ENCODE results near the gene HMGN1. TPM values are rescaled to one million over a fixed set of nuclear protein-coding genes. Genes with fewer than 3 reads are reported as not detected.

Gene HMGN1
- total and polyA plus RNA-seq, 4 donors: 34.6 to 92.3 (median 55.0) TPM

DNA sequence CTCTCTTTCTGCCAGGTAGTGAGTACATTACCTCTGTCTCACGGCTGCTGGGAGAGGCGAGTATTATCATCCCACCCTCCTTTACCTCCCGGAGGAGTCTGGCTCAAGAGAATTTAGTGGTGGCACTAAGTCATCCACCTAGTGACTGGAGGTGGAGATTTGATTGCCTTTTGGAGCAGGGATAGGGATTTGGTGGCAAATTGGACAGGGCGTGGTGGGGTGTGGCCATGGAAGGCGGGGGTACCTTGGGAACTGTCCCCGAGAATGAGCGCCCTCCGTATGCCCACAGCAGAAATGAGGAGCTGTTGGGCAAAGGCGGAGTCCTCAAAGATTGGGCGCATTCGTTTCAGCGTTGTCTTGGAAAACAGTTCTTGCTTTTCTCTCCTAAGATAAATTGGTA is 32.1 kb upstream of the HMGN1 start:
- DNase-seq (ENCODE audit: low spot score): no peak
- Histone ChIP-seq H3K36me3 (ENCODE audit: control insufficient read depth in 4 of 4, insufficient read depth in 3 of 4, low read depth in 1 of 4, low read length in 3 of 4) (no peaks in the 10 kb centered on the region), H3K4me1 (ENCODE audit: control insufficient read depth in 4 of 4, insufficient read depth in 4 of 4, low read length in 3 of 4) (peaks cover 0 to 18% (median 8%) of the 10 kb centered on the region in 4 donors), H3K4me3 (ENCODE audit: low read depth in 1 of 3, low read length in 3 of 3) (peak overlapping the region; percentile 91 to 97 (median 95)), H3K27ac (ENCODE audit: low read depth in 1 of 2, low read length in 2 of 2) (peak overlapping the region; percentile 89 to 94), H3K9me3 (ENCODE audit: control insufficient read depth in 4 of 4, low read length in 3 of 4) (no peaks in the 10 kb centered on the region), H3K27me3 (ENCODE audit: control insufficient read depth in 4 of 4, insufficient read depth in 4 of 4, low read length in 3 of 4) (no peaks in the 10 kb centered on the region), H3K9ac (ENCODE audit: low read depth in 1 of 2, low read length in 2 of 2) (peak overlapping the region; percentile 67 to 91)
- TF ChIP-seq SP1 (IDR thresholded peaks at IDR 0.05) (no peak), TAF1 (conservative IDR thresholded peaks at IDR 0.05) (no peak)
- 42% methylated on average over 12 of the region's 12 CpGs for WGBS

DNA sequence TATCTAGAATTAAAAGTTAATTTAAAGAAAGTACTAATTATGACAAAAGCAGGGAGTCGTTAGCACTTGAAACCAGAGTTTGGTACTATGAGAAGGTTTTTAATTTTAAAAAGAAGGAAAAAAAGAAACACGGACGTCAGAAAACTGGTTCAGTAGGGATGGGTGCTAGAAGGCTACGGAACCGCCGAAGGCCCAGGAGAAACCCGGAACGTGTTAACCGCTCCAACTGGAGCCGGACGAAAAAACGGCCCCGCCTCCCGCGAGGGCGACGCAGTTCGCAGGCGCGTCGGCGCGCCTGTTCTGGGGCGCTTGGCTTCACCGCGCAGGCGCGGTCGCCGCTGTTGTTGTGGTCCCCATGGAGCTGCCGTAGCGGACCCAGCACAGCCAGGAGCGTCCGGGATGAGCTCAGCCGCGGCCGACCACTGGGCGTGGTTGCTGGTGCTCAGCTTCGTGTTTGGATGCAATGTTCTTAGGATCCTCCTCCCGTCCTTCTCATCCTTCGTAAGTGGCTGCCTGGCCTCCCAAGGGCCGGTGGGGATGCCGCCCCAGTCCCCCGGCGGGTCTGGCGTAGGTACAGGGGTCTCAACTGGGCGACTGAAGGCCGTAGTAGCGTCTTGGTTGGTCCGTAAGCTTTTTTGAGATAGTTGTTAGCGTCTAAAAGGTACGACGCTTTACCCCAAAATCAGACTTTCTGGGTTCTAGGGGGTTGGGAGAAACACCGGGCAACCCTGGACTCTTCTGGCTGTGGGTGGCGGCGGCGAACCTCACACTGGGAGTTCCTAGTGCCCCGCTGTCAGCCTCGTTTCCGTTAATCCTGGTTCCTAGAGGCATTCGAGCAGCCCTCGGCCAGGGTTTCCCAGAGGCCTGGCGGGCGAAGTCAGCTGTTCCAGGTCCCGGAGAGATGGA is 31.4 kb upstream of the HMGN1 start:
- under 1% methylated on average over 65 of the region's 65 CpGs for WGBS
- DNase-seq (ENCODE audit: low spot score): peak; percentile 88
- Histone ChIP-seq H3K9ac (ENCODE audit: low read depth in 1 of 2, low read length in 2 of 2) (peak overlapping the region; percentile 67 to 91), H3K9me3 (ENCODE audit: control insufficient read depth in 4 of 4, low read length in 3 of 4) (no peaks in the 10 kb centered on the region), H3K36me3 (ENCODE audit: control insufficient read depth in 4 of 4, insufficient read depth in 3 of 4, low read depth in 1 of 4, low read length in 3 of 4) (no peaks in the 10 kb centered on the region), H3K4me1 (ENCODE audit: control insufficient read depth in 4 of 4, insufficient read depth in 4 of 4, low read length in 3 of 4) (peaks cover 0 to 16% (median 8%) of the 10 kb centered on the region in 4 donors), H3K27ac (ENCODE audit: low read depth in 1 of 2, low read length in 2 of 2) (peak overlapping the region; percentile 89 to 94), H3K4me3 (ENCODE audit: low read depth in 1 of 3, low read length in 3 of 3) (peak overlapping the region; percentile 91 to 97 (median 95)), H3K27me3 (ENCODE audit: control insufficient read depth in 4 of 4, insufficient read depth in 4 of 4, low read length in 3 of 4) (no peaks in the 10 kb centered on the region)
- TF ChIP-seq GABPA (IDR thresholded peaks at IDR 0.05 in 1 of 2, conservative IDR thresholded peaks at IDR 0.05 in 1 of 2) (no peak), HNF4A (conservative IDR thresholded peaks at IDR 0.05) (no peak), EGR1 (IDR thresholded peaks at IDR 0.05; ENCODE audit: low read depth in 2 of 2) (no peak), YY1 (IDR thresholded peaks at IDR 0.05) (peak; percentile 59), RAD21 (IDR thresholded peaks at IDR 0.05) (peak in 1 of 2 donors; percentile 13), RXRA (IDR thresholded peaks at IDR 0.05) (peak in 1 of 2 donors; percentile 26), NR2F2 (IDR thresholded peaks at IDR 0.05) (no peak), HNF4G (IDR thresholded peaks at IDR 0.05) (no peak), FOXA1 (IDR thresholded peaks at IDR 0.05) (no peak), JUND (IDR thresholded peaks at IDR 0.05) (peak in 1 of 2 donors; percentile 17), TAF1 (conservative IDR thresholded peaks at IDR 0.05) (no peak), SP1 (IDR thresholded peaks at IDR 0.05) (peak; percentile 52), FOXA2 (IDR thresholded peaks at IDR 0.05) (no peak)
- TF ChIP-seq, protein P1, sequence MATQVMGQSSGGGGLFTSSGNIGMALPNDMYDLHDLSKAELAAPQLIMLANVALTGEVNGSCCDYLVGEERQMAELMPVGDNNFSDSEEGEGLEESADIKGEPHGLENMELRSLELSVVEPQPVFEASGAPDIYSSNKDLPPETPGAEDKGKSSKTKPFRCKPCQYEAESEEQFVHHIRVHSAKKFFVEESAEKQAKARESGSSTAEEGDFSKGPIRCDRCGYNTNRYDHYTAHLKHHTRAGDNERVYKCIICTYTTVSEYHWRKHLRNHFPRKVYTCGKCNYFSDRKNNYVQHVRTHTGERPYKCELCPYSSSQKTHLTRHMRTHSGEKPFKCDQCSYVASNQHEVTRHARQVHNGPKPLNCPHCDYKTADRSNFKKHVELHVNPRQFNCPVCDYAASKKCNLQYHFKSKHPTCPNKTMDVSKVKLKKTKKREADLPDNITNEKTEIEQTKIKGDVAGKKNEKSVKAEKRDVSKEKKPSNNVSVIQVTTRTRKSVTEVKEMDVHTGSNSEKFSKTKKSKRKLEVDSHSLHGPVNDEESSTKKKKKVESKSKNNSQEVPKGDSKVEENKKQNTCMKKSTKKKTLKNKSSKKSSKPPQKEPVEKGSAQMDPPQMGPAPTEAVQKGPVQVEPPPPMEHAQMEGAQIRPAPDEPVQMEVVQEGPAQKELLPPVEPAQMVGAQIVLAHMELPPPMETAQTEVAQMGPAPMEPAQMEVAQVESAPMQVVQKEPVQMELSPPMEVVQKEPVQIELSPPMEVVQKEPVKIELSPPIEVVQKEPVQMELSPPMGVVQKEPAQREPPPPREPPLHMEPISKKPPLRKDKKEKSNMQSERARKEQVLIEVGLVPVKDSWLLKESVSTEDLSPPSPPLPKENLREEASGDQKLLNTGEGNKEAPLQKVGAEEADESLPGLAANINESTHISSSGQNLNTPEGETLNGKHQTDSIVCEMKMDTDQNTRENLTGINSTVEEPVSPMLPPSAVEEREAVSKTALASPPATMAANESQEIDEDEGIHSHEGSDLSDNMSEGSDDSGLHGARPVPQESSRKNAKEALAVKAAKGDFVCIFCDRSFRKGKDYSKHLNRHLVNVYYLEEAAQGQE (IDR thresholded peaks at IDR 0.05): no peak
- TF ChIP-seq, protein P2, sequence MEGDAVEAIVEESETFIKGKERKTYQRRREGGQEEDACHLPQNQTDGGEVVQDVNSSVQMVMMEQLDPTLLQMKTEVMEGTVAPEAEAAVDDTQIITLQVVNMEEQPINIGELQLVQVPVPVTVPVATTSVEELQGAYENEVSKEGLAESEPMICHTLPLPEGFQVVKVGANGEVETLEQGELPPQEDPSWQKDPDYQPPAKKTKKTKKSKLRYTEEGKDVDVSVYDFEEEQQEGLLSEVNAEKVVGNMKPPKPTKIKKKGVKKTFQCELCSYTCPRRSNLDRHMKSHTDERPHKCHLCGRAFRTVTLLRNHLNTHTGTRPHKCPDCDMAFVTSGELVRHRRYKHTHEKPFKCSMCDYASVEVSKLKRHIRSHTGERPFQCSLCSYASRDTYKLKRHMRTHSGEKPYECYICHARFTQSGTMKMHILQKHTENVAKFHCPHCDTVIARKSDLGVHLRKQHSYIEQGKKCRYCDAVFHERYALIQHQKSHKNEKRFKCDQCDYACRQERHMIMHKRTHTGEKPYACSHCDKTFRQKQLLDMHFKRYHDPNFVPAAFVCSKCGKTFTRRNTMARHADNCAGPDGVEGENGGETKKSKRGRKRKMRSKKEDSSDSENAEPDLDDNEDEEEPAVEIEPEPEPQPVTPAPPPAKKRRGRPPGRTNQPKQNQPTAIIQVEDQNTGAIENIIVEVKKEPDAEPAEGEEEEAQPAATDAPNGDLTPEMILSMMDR (IDR thresholded peaks at IDR 0.05; ENCODE audit: low read depth, low read length, missing input control): no peak
- TF ChIP-seq, protein P3, sequence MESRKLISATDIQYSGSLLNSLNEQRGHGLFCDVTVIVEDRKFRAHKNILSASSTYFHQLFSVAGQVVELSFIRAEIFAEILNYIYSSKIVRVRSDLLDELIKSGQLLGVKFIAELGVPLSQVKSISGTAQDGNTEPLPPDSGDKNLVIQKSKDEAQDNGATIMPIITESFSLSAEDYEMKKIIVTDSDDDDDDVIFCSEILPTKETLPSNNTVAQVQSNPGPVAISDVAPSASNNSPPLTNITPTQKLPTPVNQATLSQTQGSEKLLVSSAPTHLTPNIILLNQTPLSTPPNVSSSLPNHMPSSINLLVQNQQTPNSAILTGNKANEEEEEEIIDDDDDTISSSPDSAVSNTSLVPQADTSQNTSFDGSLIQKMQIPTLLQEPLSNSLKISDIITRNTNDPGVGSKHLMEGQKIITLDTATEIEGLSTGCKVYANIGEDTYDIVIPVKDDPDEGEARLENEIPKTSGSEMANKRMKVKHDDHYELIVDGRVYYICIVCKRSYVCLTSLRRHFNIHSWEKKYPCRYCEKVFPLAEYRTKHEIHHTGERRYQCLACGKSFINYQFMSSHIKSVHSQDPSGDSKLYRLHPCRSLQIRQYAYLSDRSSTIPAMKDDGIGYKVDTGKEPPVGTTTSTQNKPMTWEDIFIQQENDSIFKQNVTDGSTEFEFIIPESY (IDR thresholded peaks at IDR 0.05): peak; percentile 87
- TF ChIP-seq, protein P4, sequence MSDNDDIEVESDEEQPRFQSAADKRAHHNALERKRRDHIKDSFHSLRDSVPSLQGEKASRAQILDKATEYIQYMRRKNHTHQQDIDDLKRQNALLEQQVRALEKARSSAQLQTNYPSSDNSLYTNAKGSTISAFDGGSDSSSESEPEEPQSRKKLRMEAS (IDR thresholded peaks at IDR 0.05): peak; percentile 28
- TF ChIP-seq, protein P5, sequence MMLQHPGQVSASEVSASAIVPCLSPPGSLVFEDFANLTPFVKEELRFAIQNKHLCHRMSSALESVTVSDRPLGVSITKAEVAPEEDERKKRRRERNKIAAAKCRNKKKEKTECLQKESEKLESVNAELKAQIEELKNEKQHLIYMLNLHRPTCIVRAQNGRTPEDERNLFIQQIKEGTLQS (IDR thresholded peaks at IDR 0.05): no peak

Data from liver (tissue), 9 donors.